Liver (tissue), 9 donors: ENCODE results near the gene TBRG4. TPM values are rescaled to one million over a fixed set of nuclear protein-coding genes. Genes with fewer than 3 reads are reported as not detected.

ENCODE experiments used
- DNase-seq: peaks from one replicate; pipeline ENCODE4 v3.0.0-alpha.2; 2017; ENCODE audit warnings: low spot score
- H3K27ac ChIP-seq, 2 donors: one replicate each; pipeline ENCODE4 v1.7.0; 2013; ENCODE audit warnings: inconsistent platforms in 2 of 2, low read length in 2 of 2, control low read depth in 1 of 2, low read depth in 1 of 2, mild to moderate bottlenecking in 1 of 2
- H3K27me3 ChIP-seq, 4 donors: one replicate each; pipeline versions ENCODE4 v1.6.1 to v1.7.0; 2013; ENCODE audit warnings: low read length in 3 of 4, inconsistent platforms in 1 of 4, mild to moderate bottlenecking in 1 of 4, moderate library complexity in 1 of 4; ENCODE audit not compliant: control insufficient read depth in 4 of 4, insufficient read depth in 4 of 4
- H3K36me3 ChIP-seq, 4 donors: one replicate each; pipeline versions ENCODE4 v1.6.1 to v1.7.0; 2013; ENCODE audit warnings: low read length in 3 of 4, mild to moderate bottlenecking in 3 of 4, low read depth in 1 of 4, moderate library complexity in 1 of 4; ENCODE audit not compliant: control insufficient read depth in 4 of 4, insufficient read depth in 3 of 4
- H3K4me1 ChIP-seq, 4 donors: one replicate each; pipeline versions ENCODE4 v1.6.1 to v1.7.0; 2013; ENCODE audit warnings: low read length in 3 of 4, mild to moderate bottlenecking in 3 of 4, moderate library complexity in 1 of 4; ENCODE audit not compliant: control insufficient read depth in 4 of 4, insufficient read depth in 4 of 4
- H3K4me3 ChIP-seq, 3 donors: one replicate each; pipeline versions ENCODE4 v1.6.1 to v1.7.0; 2013; ENCODE audit warnings: low read length in 3 of 3, control low read depth in 1 of 3, low read depth in 1 of 3, mild to moderate bottlenecking in 1 of 3
- H3K9ac ChIP-seq, 2 donors: one replicate each; pipeline ENCODE4 v1.7.0; 2013; ENCODE audit warnings: low read length in 2 of 2, mild to moderate bottlenecking in 2 of 2, moderate library complexity in 2 of 2, control low read depth in 1 of 2, low read depth in 1 of 2
- H3K9me3 ChIP-seq, 4 donors: one replicate each; pipeline versions ENCODE4 v1.6.1 to v1.7.0; 2013; ENCODE audit warnings: low read length in 3 of 4; ENCODE audit not compliant: control insufficient read depth in 4 of 4
- FOXA1 ChIP-seq: IDR thresholded peaks from 2 replicates; pipeline ENCODE4 v1.6.1; 2016; ENCODE audit warnings: antibody characterized with exemption
- FOXA2 ChIP-seq: IDR thresholded peaks from 2 replicates; pipeline ENCODE4 v1.6.1; 2016; ENCODE audit warnings: antibody characterized with exemption
- GABPA ChIP-seq, 2 donors: IDR thresholded peaks in 1 of 2; conservative IDR thresholded peaks in 1 of 2; 2 replicates each; pipeline ENCODE4 v1.6.1; 2016; ENCODE audit warnings: antibody characterized with exemption in 2 of 2, mild to moderate bottlenecking in 1 of 2, moderate library complexity in 1 of 2
- HNF4A ChIP-seq, 2 donors: conservative IDR thresholded peaks; 2 replicates each; pipeline ENCODE4 v1.6.1; 2016; ENCODE audit warnings: antibody characterized with exemption in 2 of 2, mild to moderate bottlenecking in 2 of 2
- HNF4G ChIP-seq: IDR thresholded peaks from 2 replicates; pipeline ENCODE4 v1.6.1; 2016; ENCODE audit warnings: antibody characterized with exemption
- JUND ChIP-seq, 2 donors: IDR thresholded peaks; 2 replicates each; pipeline ENCODE4 v1.6.1; 2016; ENCODE audit warnings: antibody characterized with exemption in 2 of 2
- NR2F2 ChIP-seq: IDR thresholded peaks from 2 replicates; pipeline ENCODE4 v1.6.1; 2016; ENCODE audit warnings: antibody characterized with exemption
- RAD21 ChIP-seq, 2 donors: IDR thresholded peaks; 2 replicates each; pipeline ENCODE4 v1.6.1; 2016; ENCODE audit warnings: antibody characterized with exemption in 2 of 2, mild to moderate bottlenecking in 2 of 2
- RXRA ChIP-seq, 2 donors: IDR thresholded peaks; 2 replicates each; pipeline ENCODE4 v1.6.1; 2017 to 2018; ENCODE audit warnings: antibody characterized with exemption in 2 of 2, mild to moderate bottlenecking in 1 of 2
- SP1 ChIP-seq: IDR thresholded peaks from 2 replicates; pipeline ENCODE4 v1.6.1; 2018; ENCODE audit warnings: antibody characterized with exemption, mild to moderate bottlenecking
- TAF1 ChIP-seq: conservative IDR thresholded peaks from 2 replicates; pipeline ENCODE4 v1.6.1; 2016; ENCODE audit warnings: antibody characterized with exemption, mild to moderate bottlenecking
- WGBS: extraction: QIAGEN DNeasy Blood & Tissue Kit; methylation state at CpG from one replicate; pipeline ENCODE4 v1.1.7; 2013; 5-methylcytosine and 5-hydroxymethylcytosine counted together
- polyA plus RNA-seq, 2 donors: library from polyadenylated mRNA; stranded (reverse) in 1 of 2; unstranded in 1 of 2; fragments of 200-250 nt in 1 of 2; fragments of >200 nt in 1 of 2; fragmentation: Nextera tagmentation in 1 of 2; extraction: Ambion mirVana in 1 of 2; gene quantifications; one replicate each; pipeline versions ENCODE4 v1.2.1 to v1.2.3, GENCODE V29; 2013 to 2015
- total RNA-seq, 2 donors: library from RNA; depleted of rRNA; stranded (reverse); fragments of >200 nt; gene quantifications; one replicate each; pipeline ENCODE4 v1.2.3, GENCODE V29; 2014
- TF ChIP-seq, protein P1 (sequence below): fragments of 150-350 bp; IDR thresholded peaks from 2 replicates; pipeline ENCODE4 v1.5.1; 2017; ENCODE audit warnings: improper control_type of control experiment, low read depth, low read length; ENCODE audit not compliant: missing input control
- TF ChIP-seq, protein P2 (sequence below): IDR thresholded peaks from 2 replicates; pipeline ENCODE4 v1.6.1; 2016; ENCODE audit warnings: antibody characterized with exemption
- TF ChIP-seq, protein P3 (sequence below): IDR thresholded peaks from 2 replicates; pipeline ENCODE4 v1.6.1; 2016; ENCODE audit warnings: antibody characterized with exemption
- TF ChIP-seq, protein P4 (sequence below): IDR thresholded peaks from 2 replicates; pipeline ENCODE4 v1.6.1; 2016; ENCODE audit warnings: antibody characterized with exemption, mild to moderate bottlenecking
- donor health status: healthy.
- donor health status: healthy.
- donor health status: healthy.
- donor health status: healthy.
- donor health status: healthy.

TBRG4 gene
- total and polyA plus RNA-seq, 4 donors = 30.3 to 47.6 (median 38.2) TPM

DNA sequence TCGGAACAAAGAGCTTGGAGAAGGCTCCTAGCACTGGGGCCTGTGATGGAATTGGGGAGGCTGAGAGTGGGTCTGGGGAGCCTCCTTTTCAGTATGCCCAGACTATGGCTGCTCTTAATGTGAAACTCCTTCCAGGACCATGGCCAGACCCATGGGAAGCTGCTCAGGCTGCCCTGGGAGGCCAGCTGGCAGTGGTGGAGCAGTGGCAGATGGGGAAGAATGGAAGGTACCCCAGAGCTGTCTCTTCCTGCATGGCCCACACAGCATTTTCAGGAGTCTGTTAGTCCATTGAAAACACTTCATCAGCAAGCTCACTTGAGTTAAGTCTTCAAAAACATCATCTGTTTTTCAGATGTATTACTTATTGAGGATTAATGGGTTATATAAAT lies 41.2 kb downstream of the TBRG4 start (continued):
- TF ChIP-seq, protein P1, sequence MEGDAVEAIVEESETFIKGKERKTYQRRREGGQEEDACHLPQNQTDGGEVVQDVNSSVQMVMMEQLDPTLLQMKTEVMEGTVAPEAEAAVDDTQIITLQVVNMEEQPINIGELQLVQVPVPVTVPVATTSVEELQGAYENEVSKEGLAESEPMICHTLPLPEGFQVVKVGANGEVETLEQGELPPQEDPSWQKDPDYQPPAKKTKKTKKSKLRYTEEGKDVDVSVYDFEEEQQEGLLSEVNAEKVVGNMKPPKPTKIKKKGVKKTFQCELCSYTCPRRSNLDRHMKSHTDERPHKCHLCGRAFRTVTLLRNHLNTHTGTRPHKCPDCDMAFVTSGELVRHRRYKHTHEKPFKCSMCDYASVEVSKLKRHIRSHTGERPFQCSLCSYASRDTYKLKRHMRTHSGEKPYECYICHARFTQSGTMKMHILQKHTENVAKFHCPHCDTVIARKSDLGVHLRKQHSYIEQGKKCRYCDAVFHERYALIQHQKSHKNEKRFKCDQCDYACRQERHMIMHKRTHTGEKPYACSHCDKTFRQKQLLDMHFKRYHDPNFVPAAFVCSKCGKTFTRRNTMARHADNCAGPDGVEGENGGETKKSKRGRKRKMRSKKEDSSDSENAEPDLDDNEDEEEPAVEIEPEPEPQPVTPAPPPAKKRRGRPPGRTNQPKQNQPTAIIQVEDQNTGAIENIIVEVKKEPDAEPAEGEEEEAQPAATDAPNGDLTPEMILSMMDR = no peak
- TF ChIP-seq, protein P2, sequence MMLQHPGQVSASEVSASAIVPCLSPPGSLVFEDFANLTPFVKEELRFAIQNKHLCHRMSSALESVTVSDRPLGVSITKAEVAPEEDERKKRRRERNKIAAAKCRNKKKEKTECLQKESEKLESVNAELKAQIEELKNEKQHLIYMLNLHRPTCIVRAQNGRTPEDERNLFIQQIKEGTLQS = no peak
- TF ChIP-seq RXRA (IDR thresholded peaks at IDR 0.05) (no peak), SP1 (no peak), HNF4G (no peak)

DNA sequence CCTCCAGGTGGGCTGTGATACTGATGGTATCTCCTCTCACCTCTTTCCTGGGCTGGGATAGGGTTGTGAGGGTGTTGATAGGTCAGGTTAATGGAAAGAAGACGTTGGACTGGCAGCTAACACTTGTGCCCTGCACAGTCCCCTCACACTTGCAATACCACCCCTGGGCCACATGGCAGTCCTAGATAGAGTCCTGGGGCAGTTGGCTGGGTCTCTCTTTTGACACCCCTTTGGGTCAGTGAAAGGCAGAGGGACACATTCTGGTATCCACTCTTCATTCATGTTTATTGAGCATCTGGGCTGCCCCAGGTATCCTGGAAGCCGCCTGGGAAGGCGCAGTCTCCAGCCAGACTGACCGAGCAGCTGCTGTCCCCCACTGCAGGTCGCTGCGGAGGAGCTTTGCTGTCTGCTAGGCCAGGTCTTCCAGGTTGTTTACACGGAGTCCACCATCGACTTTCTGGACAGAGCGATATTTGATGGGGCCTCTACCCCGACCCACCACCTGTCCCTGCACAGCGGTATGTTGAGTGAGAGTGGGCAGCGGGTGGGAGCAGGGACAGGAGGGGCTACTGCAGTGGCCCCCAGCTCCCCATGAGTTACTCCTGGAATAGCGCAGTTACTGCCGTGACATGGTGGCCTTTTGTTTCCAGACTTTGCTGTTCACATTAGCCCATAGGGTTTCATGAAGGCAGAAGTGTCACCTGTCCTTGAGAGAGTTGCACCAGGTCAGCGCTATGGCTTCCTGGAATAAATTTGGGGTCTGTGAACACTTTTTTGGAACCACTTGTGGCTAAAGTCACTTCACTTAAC lies 41.8 kb downstream of the TBRG4 start:
- Histone ChIP-seq H3K36me3 (peaks cover 18 to 85% (median 57%) of the 10 kb centered on the region in 4 donors), H3K27me3 (no peaks in the 10 kb centered on the region), H3K9ac (no peak overlapping the region), H3K27ac (no peak overlapping the region), H3K4me3 (no peak overlapping the region), H3K4me1 (no peaks in the 10 kb centered on the region), H3K9me3 (no peaks in the 10 kb centered on the region)
- WGBS = 96% methylated on average over 15 of the region's 15 CpGs
- DNase-seq = no peak
- no peak for TF ChIP-seq TAF1

DNA sequence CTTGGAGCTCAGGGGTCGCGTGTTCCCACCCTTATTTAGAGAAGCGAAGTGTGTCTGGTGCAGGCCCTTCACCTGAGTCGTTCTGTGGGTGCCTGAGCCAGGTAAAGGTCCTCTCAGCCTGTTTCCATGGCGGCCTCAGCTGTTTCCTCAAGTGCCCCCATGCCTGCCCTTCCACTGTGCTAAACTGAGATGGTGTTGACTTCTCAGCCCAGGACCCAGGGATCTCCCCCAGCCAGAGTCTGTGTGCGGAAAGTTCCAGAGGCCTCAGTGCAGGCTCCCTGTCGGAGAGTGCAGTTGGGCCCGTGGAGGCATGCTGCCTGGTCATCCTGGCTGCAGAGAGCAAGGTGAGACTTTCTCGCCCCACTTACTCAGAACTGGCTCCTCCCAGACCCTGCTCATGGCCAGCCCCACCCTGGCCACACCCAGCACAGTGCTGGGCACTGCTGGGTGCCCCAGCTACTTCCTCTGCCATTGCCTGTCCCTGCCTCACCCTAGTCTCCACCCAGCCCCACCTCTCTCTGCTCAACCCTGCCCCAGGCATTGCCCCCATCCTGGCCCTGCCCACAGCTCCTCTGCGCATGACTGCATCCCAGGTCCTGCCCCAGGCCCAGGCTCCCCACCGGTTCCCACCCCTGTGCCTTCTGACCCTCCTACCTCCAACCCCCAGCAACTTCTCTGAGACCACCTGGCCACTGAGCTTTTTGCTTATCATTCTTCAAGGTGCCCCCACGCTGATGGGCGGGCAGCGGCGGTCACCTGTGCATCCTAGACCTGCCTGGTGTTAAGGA lies 43.1 kb downstream of the TBRG4 start:
- Histone ChIP-seq H3K4me1 (no peaks in the 10 kb centered on the region), H3K9me3 (no peaks in the 10 kb centered on the region), H3K9ac (no peak overlapping the region), H3K27me3 (no peaks in the 10 kb centered on the region), H3K4me3 (no peak overlapping the region), H3K27ac (no peak overlapping the region), H3K36me3 (peaks cover 18 to 82% (median 59%) of the 10 kb centered on the region in 4 donors)
- no peak for DNase-seq
- WGBS = 96% methylated on average over 15 of the region's 15 CpGs
- TF ChIP-seq, protein P2 = no peak
- TF ChIP-seq, protein P3, sequence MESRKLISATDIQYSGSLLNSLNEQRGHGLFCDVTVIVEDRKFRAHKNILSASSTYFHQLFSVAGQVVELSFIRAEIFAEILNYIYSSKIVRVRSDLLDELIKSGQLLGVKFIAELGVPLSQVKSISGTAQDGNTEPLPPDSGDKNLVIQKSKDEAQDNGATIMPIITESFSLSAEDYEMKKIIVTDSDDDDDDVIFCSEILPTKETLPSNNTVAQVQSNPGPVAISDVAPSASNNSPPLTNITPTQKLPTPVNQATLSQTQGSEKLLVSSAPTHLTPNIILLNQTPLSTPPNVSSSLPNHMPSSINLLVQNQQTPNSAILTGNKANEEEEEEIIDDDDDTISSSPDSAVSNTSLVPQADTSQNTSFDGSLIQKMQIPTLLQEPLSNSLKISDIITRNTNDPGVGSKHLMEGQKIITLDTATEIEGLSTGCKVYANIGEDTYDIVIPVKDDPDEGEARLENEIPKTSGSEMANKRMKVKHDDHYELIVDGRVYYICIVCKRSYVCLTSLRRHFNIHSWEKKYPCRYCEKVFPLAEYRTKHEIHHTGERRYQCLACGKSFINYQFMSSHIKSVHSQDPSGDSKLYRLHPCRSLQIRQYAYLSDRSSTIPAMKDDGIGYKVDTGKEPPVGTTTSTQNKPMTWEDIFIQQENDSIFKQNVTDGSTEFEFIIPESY = no peak
- TF ChIP-seq RAD21 (IDR thresholded peaks at IDR 0.05) (no peak), JUND (IDR thresholded peaks at IDR 0.05) (no peak), SP1 (no peak), FOXA2 (no peak), GABPA (IDR thresholded peaks at IDR 0.05 in 1 of 2, conservative IDR thresholded peaks at IDR 0.05 in 1 of 2) (no peak), HNF4A (conservative IDR thresholded peaks at IDR 0.05) (no peak), RXRA (IDR thresholded peaks at IDR 0.05) (no peak), NR2F2 (no peak), FOXA1 (no peak)
- TF ChIP-seq, protein P4, sequence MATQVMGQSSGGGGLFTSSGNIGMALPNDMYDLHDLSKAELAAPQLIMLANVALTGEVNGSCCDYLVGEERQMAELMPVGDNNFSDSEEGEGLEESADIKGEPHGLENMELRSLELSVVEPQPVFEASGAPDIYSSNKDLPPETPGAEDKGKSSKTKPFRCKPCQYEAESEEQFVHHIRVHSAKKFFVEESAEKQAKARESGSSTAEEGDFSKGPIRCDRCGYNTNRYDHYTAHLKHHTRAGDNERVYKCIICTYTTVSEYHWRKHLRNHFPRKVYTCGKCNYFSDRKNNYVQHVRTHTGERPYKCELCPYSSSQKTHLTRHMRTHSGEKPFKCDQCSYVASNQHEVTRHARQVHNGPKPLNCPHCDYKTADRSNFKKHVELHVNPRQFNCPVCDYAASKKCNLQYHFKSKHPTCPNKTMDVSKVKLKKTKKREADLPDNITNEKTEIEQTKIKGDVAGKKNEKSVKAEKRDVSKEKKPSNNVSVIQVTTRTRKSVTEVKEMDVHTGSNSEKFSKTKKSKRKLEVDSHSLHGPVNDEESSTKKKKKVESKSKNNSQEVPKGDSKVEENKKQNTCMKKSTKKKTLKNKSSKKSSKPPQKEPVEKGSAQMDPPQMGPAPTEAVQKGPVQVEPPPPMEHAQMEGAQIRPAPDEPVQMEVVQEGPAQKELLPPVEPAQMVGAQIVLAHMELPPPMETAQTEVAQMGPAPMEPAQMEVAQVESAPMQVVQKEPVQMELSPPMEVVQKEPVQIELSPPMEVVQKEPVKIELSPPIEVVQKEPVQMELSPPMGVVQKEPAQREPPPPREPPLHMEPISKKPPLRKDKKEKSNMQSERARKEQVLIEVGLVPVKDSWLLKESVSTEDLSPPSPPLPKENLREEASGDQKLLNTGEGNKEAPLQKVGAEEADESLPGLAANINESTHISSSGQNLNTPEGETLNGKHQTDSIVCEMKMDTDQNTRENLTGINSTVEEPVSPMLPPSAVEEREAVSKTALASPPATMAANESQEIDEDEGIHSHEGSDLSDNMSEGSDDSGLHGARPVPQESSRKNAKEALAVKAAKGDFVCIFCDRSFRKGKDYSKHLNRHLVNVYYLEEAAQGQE = no peak
